HepG2 (cell line): Measurements from ENCODE around the gene KCNAB1.

Experiments
- CREB1 ChIP-seq, 2 experiments: fragments of 450-650 bp in 1 of 2; IDR thresholded peaks; 2 replicates each; pipeline ENCODE4 v1.6.1; 2016 to 2017; ENCODE audit warnings: control low read depth in 1 of 2, mild to moderate bottlenecking in 1 of 2, missing compliant biosample characterization in 1 of 2, missing genetic modification characterization in 1 of 2
- FOXJ3 ChIP-seq: sonication (generic); formaldehyde crosslinking; IDR thresholded peaks from 2 replicates; pipeline ENCODE4 v1.4.0; 2020; ENCODE audit warnings: missing genetic modification reagents, mild to moderate bottlenecking, borderline replicate concordance
- ZNF746 ChIP-seq: sonication (generic); formaldehyde crosslinking; IDR thresholded peaks from 2 replicates; pipeline ENCODE4 v1.8.0; 2022; ENCODE audit warnings: mild to moderate bottlenecking, missing genetic modification reagents

- no peak for TF ChIP-seq ZNF746 (CRISPR knock-in tag)
- no peak for TF ChIP-seq FOXJ3 (CRISPR knock-in tag)
- TF ChIP-seq CREB1 (IDR thresholded peaks at IDR 0.05), result no peak
- TF ChIP-seq CREB1 (CRISPR knock-in tag; IDR thresholded peaks at IDR 0.05), result no peak
Observed at GRCh38 chr3:156432563-156432962, 312.2 kb downstream of the KCNAB1 start.
